Ovary (tissue), 3 donors: ENCODE results near the gene ADAMTS2.

Source experiments
- CTCF ChIP-seq, 3 donors: fragments of 450-650 bp in 2 of 3; fragments of 200-600 bp in 1 of 3; IDR thresholded peaks; one replicate each; pipeline versions ENCODE4 v1.5.1 to v1.8.0; 2016 to 2022; ENCODE audit warnings: antibody characterized with exemption in 3 of 3, mild to moderate bottlenecking in 1 of 3
- EP300 ChIP-seq: sonication (generic); formaldehyde crosslinking; IDR thresholded peaks from one replicate; pipeline ENCODE4 v1.6.1; 2017; ENCODE audit warnings: antibody characterized with exemption
- donor health status: DM: no; HTN: no; CAD: no.

GRCh38 chr5:179171816-179172745 lies 173.2 kb downstream of the ADAMTS2 start:
- TF ChIP-seq CTCF (IDR thresholded peaks at IDR 0.05) (no peak), EP300 (no peak)
